ENCODE measurements around the gene TRIP11.

Gene TRIP11

DNA sequence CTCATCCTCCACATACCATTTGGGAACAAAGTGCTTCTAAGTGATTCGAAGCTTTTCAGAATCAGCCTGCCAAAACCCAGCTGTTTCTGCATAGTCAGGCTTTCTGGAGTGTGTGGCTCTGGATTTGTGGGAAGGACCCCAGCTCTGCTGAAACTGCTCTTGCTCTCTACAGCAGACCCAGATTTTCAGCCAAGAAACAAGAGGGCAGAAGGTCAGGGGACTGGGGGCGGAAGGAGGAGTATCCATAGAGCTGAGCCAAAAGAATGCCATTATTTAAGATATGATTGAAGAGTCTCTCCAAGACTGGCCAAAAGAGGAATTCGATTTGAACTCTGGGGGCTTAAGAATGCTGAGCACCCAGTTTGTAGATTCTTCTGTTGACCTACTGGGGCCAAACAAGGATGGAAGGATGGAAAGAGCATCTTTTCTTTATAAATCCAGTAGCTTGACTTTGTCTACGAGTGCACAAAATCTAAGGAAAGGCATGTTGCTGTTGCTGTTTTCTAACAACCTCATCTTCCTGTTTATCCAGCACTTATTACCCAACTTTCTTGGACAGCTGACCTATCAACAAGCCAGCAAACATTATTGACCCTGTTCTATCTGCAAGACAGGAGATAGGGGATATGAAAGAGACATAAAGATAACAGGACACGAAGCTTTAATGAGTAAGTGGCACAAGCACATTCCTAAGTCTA lies 121.5 kb downstream of the TRIP11 start:
- DNase-seq (ENCODE audit: low read depth) = no peak
